Limb (tissue), 2 donors: ENCODE results near the gene CALN1.

Experiments
- DNase-seq, 2 donors: peaks; one replicate each; pipeline ENCODE4 v3.0.0-alpha.2; 2016; ENCODE audit errors: extremely low spot score in 2 of 2

Gene CALN1

DNA sequence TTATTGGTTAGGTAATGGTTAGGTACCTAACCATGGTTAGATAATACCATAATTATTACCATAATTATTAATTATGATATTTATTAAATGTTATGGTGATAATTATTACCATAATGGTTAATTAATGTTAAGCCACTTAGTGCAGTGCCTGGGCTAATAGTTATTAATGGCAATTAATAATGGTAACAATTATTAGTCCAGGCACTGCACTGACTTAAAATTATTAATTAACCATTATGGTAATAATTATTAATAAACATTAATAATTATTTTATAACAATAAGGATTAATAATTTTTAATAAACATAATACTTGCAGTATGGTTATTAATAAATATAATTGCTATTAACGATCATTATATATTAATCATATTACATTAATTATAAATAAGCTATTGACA is 604.0 kb downstream of the CALN1 start:
- no peak for DNase-seq

- no peak for DNase-seq
Measured at GRCh38 chr7:71804256-71804655, 607.9 kb downstream of the CALN1 start.

GRCh38 chr7:71801976-71802375 is 610.2 kb downstream of the CALN1 start:
- DNase-seq, result no peak

GRCh38 chr7:71800321-71800720 is 611.8 kb downstream of the CALN1 start:
- no peak for DNase-seq

DNA sequence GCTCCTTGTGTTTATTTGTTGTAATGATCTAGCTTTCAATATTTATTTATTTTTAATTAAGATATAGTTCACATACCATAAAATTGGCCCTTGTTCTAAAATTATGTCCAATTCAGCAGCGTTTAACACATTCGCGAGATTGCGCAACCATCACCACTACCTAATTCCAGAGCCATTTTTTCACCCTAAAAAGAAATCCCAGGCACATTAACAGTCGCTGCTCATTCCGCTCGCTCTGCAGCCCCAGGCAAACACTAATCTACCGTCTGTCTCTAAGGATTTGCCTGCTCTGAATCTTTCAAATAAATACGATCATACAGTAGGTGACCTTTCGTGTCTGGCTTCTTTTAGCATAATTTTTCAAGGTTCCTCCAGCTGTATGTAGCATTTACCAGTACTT is 616.7 kb downstream of the CALN1 start:
- no peak for DNase-seq

- no peak for DNase-seq
Measured at GRCh38 chr7:71793251-71793650, 618.9 kb downstream of the CALN1 start.

- DNase-seq, result no peak
Measured at GRCh38 chr7:71787513-71787912, 624.6 kb downstream of the CALN1 start.

- DNase-seq, result no peak
Measured at GRCh38 chr7:71785216-71785615, 626.9 kb downstream of the CALN1 start.

DNA sequence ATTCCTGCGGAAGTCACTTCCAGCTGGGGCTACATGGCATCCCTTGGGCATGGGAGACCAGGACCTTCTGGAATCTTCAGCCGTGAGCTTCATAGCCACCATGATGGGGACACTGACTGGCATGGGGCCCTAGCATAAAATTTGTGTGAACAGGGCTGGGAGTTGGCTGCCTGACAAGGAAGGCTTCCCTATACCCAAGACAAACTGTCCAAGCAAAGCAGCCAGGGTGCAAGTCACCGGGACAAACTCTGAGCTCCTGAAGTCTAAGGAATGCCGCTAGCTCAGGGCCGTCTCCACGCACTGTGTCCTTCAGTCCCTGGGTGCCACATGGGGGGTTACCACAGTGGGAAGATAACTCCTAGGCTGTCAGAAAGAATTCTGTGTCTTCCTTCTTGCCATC is 627.4 kb downstream of the CALN1 start:
- DNase-seq, result no peak

GRCh38 chr7:71784180-71784579 is 628.0 kb downstream of the CALN1 start:
- DNase-seq, result peak in 1 of 2 donors; percentile 10

DNA sequence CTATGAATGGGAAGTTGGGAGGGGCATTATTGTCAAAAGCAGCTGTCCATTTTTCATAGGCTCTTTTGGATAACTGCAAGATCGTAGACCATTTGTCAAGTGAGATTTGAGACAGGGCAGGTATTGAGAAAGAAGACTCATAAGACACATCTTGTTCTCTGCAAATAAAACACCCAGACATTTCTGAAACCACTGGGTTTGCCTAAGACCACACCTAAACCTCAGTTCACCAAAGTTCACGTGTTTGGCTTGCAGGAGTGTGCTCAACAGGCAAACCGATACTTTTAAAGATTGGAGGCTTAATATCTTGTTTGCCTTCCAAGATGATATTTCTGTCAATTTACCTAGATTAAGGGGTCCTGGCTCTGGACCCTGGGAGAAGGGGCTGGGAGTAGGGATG is 628.4 kb downstream of the CALN1 start:
- no peak for DNase-seq

- no peak for DNase-seq
Measured at GRCh38 chr7:71782051-71782450, 630.1 kb downstream of the CALN1 start.

DNA sequence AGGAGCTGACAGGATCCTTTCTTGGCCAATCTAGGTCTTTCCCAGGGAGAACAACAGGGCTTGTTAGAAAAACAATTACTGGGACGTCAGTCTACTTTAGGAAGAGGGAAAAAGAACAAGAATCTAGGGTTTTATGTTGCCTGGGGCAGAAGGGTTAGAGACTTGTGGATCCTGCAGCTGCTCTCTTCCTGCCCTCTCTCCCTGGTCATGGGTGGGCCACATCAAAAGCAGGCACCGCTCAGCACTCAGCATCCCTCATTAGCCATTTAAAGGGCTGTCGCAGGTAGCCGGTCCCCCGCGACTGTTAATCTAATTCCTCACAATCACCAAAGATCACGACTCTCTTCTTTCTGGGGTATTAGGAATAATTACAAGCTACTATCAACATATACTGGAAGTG is 631.9 kb downstream of the CALN1 start:
- no peak for DNase-seq

- no peak for DNase-seq
Measured at GRCh38 chr7:71777278-71777677, 634.9 kb downstream of the CALN1 start.

GRCh38 chr7:71776726-71777125 is 635.4 kb downstream of the CALN1 start:
- DNase-seq, result no peak

GRCh38 chr7:71775648-71776047 is 636.5 kb downstream of the CALN1 start:
- no peak for DNase-seq

GRCh38 chr7:71772779-71773178 is 639.4 kb downstream of the CALN1 start:
- no peak for DNase-seq

DNA sequence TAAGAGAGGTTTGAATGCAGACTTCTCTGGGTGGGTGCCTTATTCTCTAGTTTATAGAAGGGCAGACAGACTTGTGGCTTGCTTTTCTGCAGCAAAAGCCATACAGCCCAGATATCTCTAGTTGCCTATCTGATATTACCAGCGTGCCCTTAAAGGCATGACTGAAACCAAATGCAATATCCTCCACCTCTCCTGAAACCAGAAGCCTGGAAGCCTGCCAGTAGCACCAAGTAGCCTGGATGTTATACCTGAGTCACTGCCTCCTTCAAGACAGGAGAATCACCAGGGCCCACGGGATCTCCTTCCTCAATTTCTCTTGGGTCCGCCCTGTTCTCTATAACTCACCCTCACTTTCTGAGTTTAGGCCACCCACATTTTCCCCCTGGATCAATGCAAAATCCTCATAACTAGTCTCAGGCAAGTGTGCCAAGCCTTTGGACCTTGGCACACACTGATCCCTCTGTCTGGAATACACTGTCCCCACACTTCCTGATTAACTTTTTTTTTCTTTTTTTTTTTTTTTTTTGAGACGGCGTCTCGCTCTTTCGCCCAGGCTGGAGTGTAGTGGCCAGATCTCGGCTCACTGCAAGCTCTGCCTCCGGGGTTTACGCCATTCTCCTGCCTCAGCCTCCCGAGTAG is 641.8 kb downstream of the CALN1 start:
- no peak for DNase-seq

DNA sequence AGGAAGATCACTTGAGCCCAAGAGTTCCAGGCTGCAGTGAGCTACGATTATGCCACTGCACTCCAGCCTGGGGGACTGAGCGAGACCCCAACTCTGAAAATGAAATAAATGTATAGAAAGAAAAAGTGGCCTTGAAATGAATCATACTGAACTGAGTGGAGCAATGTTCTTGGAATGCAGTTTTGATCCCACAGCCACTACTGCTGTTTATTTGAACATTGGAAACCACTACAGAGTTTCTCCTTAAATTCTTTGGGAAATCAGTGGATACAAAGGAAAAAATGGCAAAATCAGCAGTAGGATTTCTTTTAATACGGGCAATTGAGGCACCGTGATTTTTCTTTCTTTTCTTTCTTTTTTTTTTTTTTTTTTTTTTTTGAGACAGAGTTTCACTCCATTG is 642.8 kb downstream of the CALN1 start:
- no peak for DNase-seq

- no peak for DNase-seq
Measured at GRCh38 chr7:71768450-71768849, 643.7 kb downstream of the CALN1 start.

- DNase-seq, result no peak
Measured at GRCh38 chr7:71766016-71766415, 646.1 kb downstream of the CALN1 start.

DNA sequence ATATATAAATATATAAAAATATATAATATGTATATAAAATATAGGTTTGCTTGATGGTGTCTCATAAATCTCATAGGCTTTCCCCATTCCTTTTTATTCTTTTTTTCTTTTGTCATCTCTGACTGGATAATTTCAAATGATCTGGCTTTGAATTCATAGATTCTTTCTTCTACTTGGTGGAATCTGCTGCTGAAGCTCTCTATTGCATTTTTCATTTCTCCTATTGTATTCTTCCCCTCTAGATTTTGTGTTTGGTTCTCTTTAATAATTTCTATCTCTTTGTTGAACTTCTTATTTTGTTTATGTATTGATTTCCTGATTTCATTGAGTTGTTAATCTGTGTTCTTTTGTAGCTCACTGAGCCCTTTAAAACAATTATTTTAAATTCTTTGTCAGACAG is 650.8 kb downstream of the CALN1 start:
- no peak for DNase-seq

DNA sequence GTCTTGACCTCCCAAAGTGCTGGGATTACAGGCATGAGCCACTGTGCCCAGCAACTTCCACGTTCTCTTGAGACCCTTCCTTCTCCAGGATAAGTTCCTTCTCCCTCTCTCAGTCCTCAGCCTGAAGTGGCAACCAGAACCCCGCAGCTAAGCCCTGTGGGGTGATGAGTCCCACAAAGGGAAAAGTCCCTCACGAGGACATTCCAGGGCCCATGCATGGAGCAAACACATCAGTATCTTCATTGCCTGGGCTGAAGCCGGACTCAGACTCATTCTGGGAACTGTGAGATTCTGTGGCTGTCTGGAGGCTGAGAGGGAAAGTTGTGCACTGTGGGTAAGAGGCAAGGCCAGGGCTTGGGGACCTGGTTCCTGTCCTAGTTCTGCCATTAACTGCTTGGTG is 657.3 kb downstream of the CALN1 start:
- no peak for DNase-seq
